Heart right ventricle (tissue), 16 donors: ENCODE measurements around the gene CATSPERZ. TPM values are rescaled to one million over a fixed set of nuclear protein-coding genes. Genes with fewer than 3 reads are reported as not detected.
"Not testable (repeated sequence)": the region's sequence is repeated elsewhere in the genome, so short reads cannot be mapped to it uniquely, and the experiment has no call there.

Experiments used
- ATAC-seq, 8 donors: fragments of 200-7000 bp; cut with Tn5 transposase; one replicate each; pipeline ENCODE4 v1.9.1; 2020; ENCODE audit warnings: mild to moderate bottlenecking in 8 of 8, moderate library complexity in 8 of 8, moderate number of reproducible peaks in 1 of 8
- DNase-seq, 2 donors: peaks; one replicate each; pipeline ENCODE4 v3.0.0-alpha.2; 2020
- H3K27ac ChIP-seq, 10 donors: fragments of 200-600 bp; sonication (generic) in 2 of 10; one replicate each; pipeline versions ENCODE4 v1.5.0 to v1.8.0; 2020 to 2022; ENCODE audit warnings: mild to moderate bottlenecking in 3 of 10
- H3K27me3 ChIP-seq, 7 donors: fragments of 200-600 bp; one replicate each; pipeline ENCODE4 v1.8.0; 2021 to 2022; ENCODE audit warnings: mild to moderate bottlenecking in 2 of 7
- H3K36me3 ChIP-seq, 9 donors: fragments of 200-600 bp; sonication (generic) in 1 of 9; one replicate each; pipeline versions ENCODE4 v1.5.0 to v1.8.0; 2020 to 2022; ENCODE audit warnings: mild to moderate bottlenecking in 2 of 9
- H3K4me1 ChIP-seq, 9 donors: fragments of 200-600 bp; sonication (generic) in 1 of 9; one replicate each; pipeline versions ENCODE4 v1.5.0 to v1.8.0; 2020 to 2022; ENCODE audit warnings: mild to moderate bottlenecking in 4 of 9
- H3K4me3 ChIP-seq, 10 donors: fragments of 200-600 bp; sonication (generic) in 2 of 10; one replicate each; pipeline versions ENCODE4 v1.5.0 to v1.8.0; 2020 to 2022; ENCODE audit warnings: mild to moderate bottlenecking in 7 of 10, moderate library complexity in 2 of 10
- H3K9me3 ChIP-seq, 11 donors: fragments of 200-600 bp in 10 of 11; sonication (generic) in 2 of 11; one replicate each; pipeline versions ENCODE4 v1.5.0 to v1.8.0; 2013 to 2022; ENCODE audit warnings: mild to moderate bottlenecking in 2 of 11, control low read depth in 1 of 11, moderate library complexity in 1 of 11
- whole genome bisulfite sequencing, 2 donors: extraction: QIAGEN DNeasy Blood & Tissue Kit; methylation state at CpG; one replicate each; pipeline ENCODE4 v1.1.7; 2013; ENCODE audit warnings: inconsistent platforms in 1 of 2; 5-methylcytosine and 5-hydroxymethylcytosine counted together
- intact Hi-C, 10 donors: fragments of 100-400 bp; cut with DNase I; formaldehyde crosslinking; loops; one replicate each; pipeline versions ENCODE4 v1.11.1 to v1.14.2; 2022
- polyA plus RNA-seq, 2 donors: library from polyadenylated mRNA; stranded (reverse); fragments of 200-250 nt; gene quantifications; one replicate each; pipeline ENCODE4 v1.2.3, GENCODE V29; 2013
- total RNA-seq, 10 donors: library from RNA; stranded (reverse); fragmentation: NEBNext Ultra II Directional in 3 of 10; extraction: Animal tissue kit (Norgen Biotek cat#: 25700) in 3 of 10; gene quantifications; one replicate each; pipeline versions ENCODE4 v1.2.1 to v1.2.4, GENCODE V29; 2021 to 2023
- TF ChIP-seq, protein P1 (sequence below), 9 donors: fragments of 200-600 bp; sonication (generic) in 2 of 9; IDR thresholded peaks; one replicate each; pipeline versions ENCODE4 v1.5.0 to v1.8.0; 2021 to 2022; ENCODE audit warnings: antibody characterized with exemption in 9 of 9, mild to moderate bottlenecking in 5 of 9, moderate library complexity in 1 of 9
- donor health status: Arrhythmogenic right ventricular cardiomyopathy.
- donor health status: ischemic (EF 13 %, LVEDD 7.1; RV severe dilation, severe dysfunction).
- donor health status: healthy with polysubstance abuse.
- donor health status: DM: no; HTN: yes; CAD: no.
- donor health status: DM: no; HTN: no; CAD: no.
- donor health status: ischemic (EF 25% LVEDD 6.9; RV normal size, moderate dysfunction).
- donor health status: ischemic (EF 25% LVEDD 5.7; RV mildly dilated, moderate dysfunction).
- donor health status: healthy.
- donor health status: DM: yes; HTN: yes; CAD: no.
- donor health status: Ischemic cardiomyopathy.
- donor health status: ischemic (EF 35%, LVEDD 5.7; RV mildly dilated, moderate dysfunction).
- donor health status: nonischemic (EF 11% LVEDD 7.7; RV severe dilation, severe dysfunction).
- donor health status: DM: yes; HTN: yes; CAD: no.
- donor health status: PGD.
- donor health status: ischemic (EF 29% LVEDD 5.4; RV normal size, mild dysfunction).
- donor health status: nonischemic (EF 23%, LVEDD 6.1; RV moderate dilation, normal function).

CATSPERZ gene
- total and polyA plus RNA-seq, 12 donors = 0.10 TPM; not detected in 11

- peaks cover 4 to 52% (median 27%) of the 10 kb centered on the region in 9 donors for H3K4me1 ChIP-seq
- no peaks in the 10 kb centered on the region for H3K9me3 ChIP-seq
- peak; percentile 48 to 66 for DNase-seq
- peak in 3 of 8 donors; percentile 0 to 16 (median 10) for ATAC-seq
- H3K4me3 ChIP-seq = peak overlapping the region in 6 of 10 donors; percentile 28 to 42 (median 38)
- WGBS, 2 donors = 58 to 60% methylated on average over 18 of the region's 18 CpGs
- H3K27ac ChIP-seq = peak overlapping the region in 8 of 10 donors; percentile 53 to 77 (median 68)
- intact Hi-C loops = no loop called here
- TF ChIP-seq, protein P1, sequence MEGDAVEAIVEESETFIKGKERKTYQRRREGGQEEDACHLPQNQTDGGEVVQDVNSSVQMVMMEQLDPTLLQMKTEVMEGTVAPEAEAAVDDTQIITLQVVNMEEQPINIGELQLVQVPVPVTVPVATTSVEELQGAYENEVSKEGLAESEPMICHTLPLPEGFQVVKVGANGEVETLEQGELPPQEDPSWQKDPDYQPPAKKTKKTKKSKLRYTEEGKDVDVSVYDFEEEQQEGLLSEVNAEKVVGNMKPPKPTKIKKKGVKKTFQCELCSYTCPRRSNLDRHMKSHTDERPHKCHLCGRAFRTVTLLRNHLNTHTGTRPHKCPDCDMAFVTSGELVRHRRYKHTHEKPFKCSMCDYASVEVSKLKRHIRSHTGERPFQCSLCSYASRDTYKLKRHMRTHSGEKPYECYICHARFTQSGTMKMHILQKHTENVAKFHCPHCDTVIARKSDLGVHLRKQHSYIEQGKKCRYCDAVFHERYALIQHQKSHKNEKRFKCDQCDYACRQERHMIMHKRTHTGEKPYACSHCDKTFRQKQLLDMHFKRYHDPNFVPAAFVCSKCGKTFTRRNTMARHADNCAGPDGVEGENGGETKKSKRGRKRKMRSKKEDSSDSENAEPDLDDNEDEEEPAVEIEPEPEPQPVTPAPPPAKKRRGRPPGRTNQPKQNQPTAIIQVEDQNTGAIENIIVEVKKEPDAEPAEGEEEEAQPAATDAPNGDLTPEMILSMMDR (IDR thresholded peaks at IDR 0.05) = no peak
- peaks cover 0 to 36% (median 19%) of the 10 kb centered on the region in 9 donors for H3K36me3 ChIP-seq
- H3K27me3 ChIP-seq = no peaks in the 10 kb centered on the region
These were observed 13.5 kb downstream of the CATSPERZ start for GRCh38 chr11:64313491-64314145.

DNA sequence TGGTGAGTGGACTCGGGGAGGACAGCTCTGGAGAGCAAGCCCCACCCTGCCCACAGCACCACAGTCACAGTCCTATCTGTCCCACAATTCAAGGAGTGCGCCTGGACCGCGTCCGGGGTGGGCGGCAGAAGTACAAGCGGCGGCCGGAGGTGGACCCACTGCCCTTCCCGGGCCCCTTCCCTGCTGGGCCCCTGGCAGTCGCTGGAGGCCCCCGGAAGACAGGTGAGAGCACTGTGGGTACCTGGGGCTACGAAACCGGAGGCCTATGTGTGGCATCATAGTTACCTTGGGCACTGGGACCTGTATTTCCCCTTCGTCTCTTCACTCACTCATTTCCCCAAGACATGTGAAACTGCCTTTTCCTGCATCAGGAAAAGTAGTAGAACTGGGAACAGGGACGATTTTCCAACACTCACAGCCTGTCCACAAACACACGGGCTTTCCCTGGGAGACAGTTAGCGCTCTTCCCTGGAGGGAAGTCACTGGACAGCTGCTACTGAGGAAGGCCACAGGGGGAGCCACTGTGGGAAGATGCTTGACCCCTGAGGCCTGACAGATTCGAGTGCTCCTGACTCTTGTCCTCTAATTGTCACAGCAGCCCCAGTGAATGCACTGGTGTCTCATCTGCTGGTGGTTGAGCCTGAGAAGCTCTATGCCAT, 14.1 kb downstream of the CATSPERZ start:
- ATAC-seq (no peak), DNase-seq (no peak)
- H3K27ac ChIP-seq = peak overlapping the region in 8 of 10 donors; percentile 53 to 77 (median 68)
- intact Hi-C loops = no loop called here
- H3K4me3 ChIP-seq = peak overlapping the region in 6 of 10 donors; percentile 28 to 42 (median 38)
- peaks cover 0 to 32% (median 19%) of the 10 kb centered on the region in 9 donors for H3K36me3 ChIP-seq
- H3K27me3 ChIP-seq = no peaks in the 10 kb centered on the region
- TF ChIP-seq, protein P1 (IDR thresholded peaks at IDR 0.05) = peak in 2 of 9 donors; percentile 7 to 9
- 79 to 83% methylated on average over 19 of the region's 19 CpGs for WGBS, 2 donors
- H3K9me3 ChIP-seq = no peaks in the 10 kb centered on the region
- peaks cover 8 to 54% (median 34%) of the 10 kb centered on the region in 9 donors for H3K4me1 ChIP-seq

DNA sequence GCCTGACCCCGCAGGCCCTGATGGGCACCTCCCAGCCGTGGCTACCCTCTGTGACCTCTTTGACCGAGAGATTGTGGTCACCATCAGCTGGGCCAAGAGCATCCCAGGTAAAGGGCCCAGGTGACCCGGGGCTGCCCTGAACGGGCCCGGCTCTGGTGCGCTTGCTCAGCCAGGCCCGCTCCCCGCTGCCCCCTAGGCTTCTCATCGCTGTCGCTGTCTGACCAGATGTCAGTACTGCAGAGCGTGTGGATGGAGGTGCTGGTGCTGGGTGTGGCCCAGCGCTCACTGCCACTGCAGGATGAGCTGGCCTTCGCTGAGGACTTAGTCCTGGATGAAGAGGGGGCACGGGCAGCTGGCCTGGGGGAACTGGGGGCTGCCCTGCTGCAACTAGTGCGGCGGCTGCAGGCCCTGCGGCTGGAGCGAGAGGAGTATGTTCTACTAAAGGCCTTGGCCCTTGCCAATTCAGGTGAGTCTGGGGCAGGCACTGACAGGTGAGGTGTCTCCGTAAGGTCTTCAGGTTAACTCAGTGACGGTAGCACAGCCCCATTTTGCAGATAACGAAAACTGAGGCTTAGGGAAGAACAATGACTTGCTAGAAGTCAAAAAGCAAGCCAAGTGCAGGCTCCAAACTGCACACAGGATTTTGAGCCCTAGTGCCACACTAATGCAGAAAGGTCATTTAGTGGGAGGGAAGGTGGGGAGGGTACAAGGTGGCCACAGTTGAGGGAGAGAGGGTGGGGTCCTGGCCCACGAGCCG, 14.8 kb downstream of the CATSPERZ start:
- Histone ChIP-seq H3K36me3 (peaks cover 0 to 35% (median 19%) of the 10 kb centered on the region in 9 donors), H3K27ac (peak overlapping the region in 5 of 10 donors; percentile 53 to 72 (median 65)), H3K9me3 (no peaks in the 10 kb centered on the region), H3K4me1 (peaks cover 8 to 60% (median 38%) of the 10 kb centered on the region in 9 donors), H3K4me3 (no peak overlapping the region), H3K27me3 (no peaks in the 10 kb centered on the region)
- TF ChIP-seq, protein P1 (IDR thresholded peaks at IDR 0.05) = no peak
- ATAC-seq = no peak
- no peak for DNase-seq
- intact Hi-C loops = loop anchor here in 5 of 10 donors (5.0 kb wide), 2 partner anchors 37 to 42 kb away; partner anchors contain the start of gene RPS6KA4 (in 4 of the 5)
- WGBS, 2 donors = 89 to 90% methylated on average over 24 of the region's 24 CpGs

DNA sequence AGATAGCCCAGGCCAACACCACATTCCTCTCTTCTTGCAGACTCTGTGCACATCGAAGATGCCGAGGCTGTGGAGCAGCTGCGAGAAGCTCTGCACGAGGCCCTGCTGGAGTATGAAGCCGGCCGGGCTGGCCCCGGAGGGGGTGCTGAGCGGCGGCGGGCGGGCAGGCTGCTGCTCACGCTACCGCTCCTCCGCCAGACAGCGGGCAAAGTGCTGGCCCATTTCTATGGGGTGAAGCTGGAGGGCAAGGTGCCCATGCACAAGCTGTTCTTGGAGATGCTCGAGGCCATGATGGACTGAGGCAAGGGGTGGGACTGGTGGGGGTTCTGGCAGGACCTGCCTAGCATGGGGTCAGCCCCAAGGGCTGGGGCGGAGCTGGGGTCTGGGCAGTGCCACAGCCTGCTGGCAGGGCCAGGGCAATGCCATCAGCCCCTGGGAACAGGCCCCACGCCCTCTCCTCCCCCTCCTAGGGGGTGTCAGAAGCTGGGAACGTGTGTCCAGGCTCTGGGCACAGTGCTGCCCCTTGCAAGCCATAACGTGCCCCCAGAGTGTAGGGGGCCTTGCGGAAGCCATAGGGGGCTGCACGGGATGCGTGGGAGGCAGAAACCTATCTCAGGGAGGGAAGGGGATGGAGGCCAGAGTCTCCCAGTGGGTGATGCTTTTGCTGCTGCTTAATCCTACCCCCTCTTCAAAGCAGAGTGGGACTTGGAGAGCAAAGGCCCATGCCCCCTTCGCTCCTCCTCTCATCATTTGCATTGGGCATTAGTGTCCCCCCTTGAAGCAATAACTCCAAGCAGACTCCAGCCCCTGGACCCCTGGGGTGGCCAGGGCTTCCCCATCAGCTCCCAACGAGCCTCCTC, 15.7 kb downstream of the CATSPERZ start:
- peak overlapping the region in 3 of 10 donors; percentile 91 to 98 (median 98) for H3K27ac ChIP-seq
- intact Hi-C loops = loop anchor here in 5 of 10 donors (5.0 kb wide), 2 partner anchors 36 to 41 kb away; partner anchors contain the start of gene RPS6KA4 (in 4 of the 5)
- DNase-seq, H3K27me3 ChIP-seq, H3K9me3 ChIP-seq, ATAC-seq: not testable (repeated sequence)
- peaks cover 8 to 57% (median 38%) of the 10 kb centered on the region in 9 donors for H3K4me1 ChIP-seq
- peaks cover 0 to 42% (median 19%) of the 10 kb centered on the region in 9 donors for H3K36me3 ChIP-seq
- H3K4me3 ChIP-seq = peak overlapping the region in 2 of 10 donors; percentile 66 to 80
- WGBS, 2 donors = 77 to 82% methylated on average over 25 of the region's 25 CpGs
